SK-N-SH (cell line): Measurements from ENCODE around the gene DPYSL4.

Experiments used
- CTCF ChIP-seq: fragments of 200-600 bp; sonication (generic); IDR thresholded peaks from 2 replicates; pipeline ENCODE4 v1.6.1; 2017; ENCODE audit warnings: antibody characterized with exemption, mild to moderate bottlenecking, moderate library complexity
- MAX ChIP-seq: IDR thresholded peaks from 2 replicates; pipeline ENCODE4 v1.4.0; 2012; ENCODE audit warnings: low read depth
- SIN3A ChIP-seq: IDR thresholded peaks from 2 replicates; pipeline ENCODE4 v1.6.1; 2012; ENCODE audit warnings: low read depth, mild to moderate bottlenecking, low read length, moderate library complexity, borderline replicate concordance
- TAF1 ChIP-seq: IDR thresholded peaks from 2 replicates; pipeline ENCODE4 v1.6.1; 2012; ENCODE audit warnings: low read depth, mild to moderate bottlenecking, low read length, moderate library complexity, borderline replicate concordance

- TF ChIP-seq SIN3A (no peak), MAX (no peak), TAF1 (no peak), CTCF (no peak)
Measured at GRCh38 chr10:132148261-132149251, 38.2 kb upstream of the DPYSL4 start.
